GM19324 (cell line): ENCODE results near the gene DSTN.
"Not testable (repeated sequence)": the region's sequence is repeated elsewhere in the genome, so short reads cannot be mapped to it uniquely, and the experiment has no call there.

Source experiments
- ATAC-seq: cut with Tn5 transposase; IDR thresholded peaks from one replicate; pipeline ENCODE4 v1.9.1; 2021; ENCODE audit warnings: mild to moderate bottlenecking, moderate library complexity; ENCODE audit not compliant: unreplicated experiment, low FRiP score

The DSTN gene

DNA sequence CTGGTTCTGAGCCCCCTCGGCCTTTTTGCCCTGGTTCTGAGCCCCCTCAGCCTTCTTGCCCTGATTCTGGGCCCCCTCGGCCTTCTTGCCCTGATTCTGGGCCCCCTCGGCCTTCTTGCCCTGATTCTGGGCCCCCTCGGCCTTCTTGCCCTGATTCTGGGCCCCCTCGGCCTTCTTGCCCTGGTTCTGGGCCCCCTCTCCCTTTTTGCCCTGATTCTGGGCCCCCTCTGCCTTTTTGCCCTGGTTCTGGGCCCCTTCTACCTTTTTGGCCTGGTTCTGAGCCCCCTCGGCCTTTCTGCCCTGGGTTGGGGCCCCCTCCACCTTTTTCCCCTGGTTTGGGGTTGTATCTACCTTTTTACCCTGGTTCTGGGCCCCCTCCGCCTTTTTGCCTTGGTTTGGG is 89.5 kb downstream of the DSTN start:
- not testable (repeated sequence) for ATAC-seq
